Measurements from ENCODE around the gene EGF.
A peak's percentile ranks its signal among the peaks of the same experiment; 100 is the strongest.

EGF gene

GRCh38 chr4:109914322-109914721 lies 1.6 kb downstream of the EGF start:
- TF ChIP-seq CTCF (IDR thresholded peaks at IDR 0.05; ENCODE audit: insufficient read depth, low read depth, low read length, missing control alignments): no peak
- DNase-seq (ENCODE audit: low read depth): no peak
- no peak overlapping the region for H3K4me3 ChIP-seq (ENCODE audit: low read length)

- H3K4me3 ChIP-seq (ENCODE audit: low read length): no peak overlapping the region
- peak; percentile 17 for DNase-seq (ENCODE audit: low read depth)
- no peak for TF ChIP-seq CTCF (IDR thresholded peaks at IDR 0.05; ENCODE audit: insufficient read depth, low read depth, low read length, missing control alignments)
These were observed 2.8 kb downstream of the EGF start for GRCh38 chr4:109915385-109916026.

- no peak for DNase-seq (ENCODE audit: low read depth)
- no peak for TF ChIP-seq CTCF (IDR thresholded peaks at IDR 0.05; ENCODE audit: insufficient read depth, low read depth, low read length, missing control alignments)
- H3K4me3 ChIP-seq (ENCODE audit: low read length): no peak overlapping the region
These were observed 3.3 kb downstream of the EGF start for GRCh38 chr4:109916027-109916409.

- TF ChIP-seq CTCF (IDR thresholded peaks at IDR 0.05; ENCODE audit: insufficient read depth, low read depth, low read length, missing control alignments): no peak
- DNase-seq (ENCODE audit: low read depth): peak; percentile 91
- H3K4me3 ChIP-seq (ENCODE audit: low read length): no peak overlapping the region
These were observed 8.7 kb downstream of the EGF start for GRCh38 chr4:109921384-109921808.

- H3K4me3 ChIP-seq (ENCODE audit: low read length): no peak overlapping the region
- no peak for TF ChIP-seq CTCF (IDR thresholded peaks at IDR 0.05; ENCODE audit: insufficient read depth, low read depth, low read length, missing control alignments)
- DNase-seq (ENCODE audit: low read depth): no peak
These were observed 12.7 kb downstream of the EGF start for GRCh38 chr4:109925396-109925795.

- TF ChIP-seq CTCF (IDR thresholded peaks at IDR 0.05; ENCODE audit: insufficient read depth, low read depth, low read length, missing control alignments): no peak
- H3K4me3 ChIP-seq (ENCODE audit: low read length): no peak overlapping the region
- DNase-seq (ENCODE audit: low read depth): no peak
These were observed 15.8 kb downstream of the EGF start for GRCh38 chr4:109928327-109929045.

GRCh38 chr4:109930464-109930863 lies 17.8 kb downstream of the EGF start:
- DNase-seq (ENCODE audit: low read depth): peak; percentile 85
- TF ChIP-seq CTCF (IDR thresholded peaks at IDR 0.05; ENCODE audit: insufficient read depth, low read depth, low read length, missing control alignments): no peak
- no peak overlapping the region for H3K4me3 ChIP-seq (ENCODE audit: low read length)

All from epithelial cell of esophagus (primary cell).